Suprapubic skin (tissue), 3 donors: ENCODE measurements around the gene SFRP5.

Experiments
- POLR2AphosphoS5 ChIP-seq, 3 donors: sonication (generic); formaldehyde crosslinking; IDR thresholded peaks; one replicate each; pipeline ENCODE4 v1.6.1; 2017; ENCODE audit warnings: antibody characterized with exemption in 3 of 3
- TF ChIP-seq, protein P1 (sequence below), 2 donors: fragments of 200-600 bp in 1 of 2; fragments of 450-650 bp in 1 of 2; sonication (generic) in 1 of 2; IDR thresholded peaks; one replicate each; pipeline ENCODE4 v1.5.1; 2016 to 2019; ENCODE audit warnings: antibody characterized with exemption in 2 of 2, mild to moderate bottlenecking in 1 of 2, moderate library complexity in 1 of 2

DNA sequence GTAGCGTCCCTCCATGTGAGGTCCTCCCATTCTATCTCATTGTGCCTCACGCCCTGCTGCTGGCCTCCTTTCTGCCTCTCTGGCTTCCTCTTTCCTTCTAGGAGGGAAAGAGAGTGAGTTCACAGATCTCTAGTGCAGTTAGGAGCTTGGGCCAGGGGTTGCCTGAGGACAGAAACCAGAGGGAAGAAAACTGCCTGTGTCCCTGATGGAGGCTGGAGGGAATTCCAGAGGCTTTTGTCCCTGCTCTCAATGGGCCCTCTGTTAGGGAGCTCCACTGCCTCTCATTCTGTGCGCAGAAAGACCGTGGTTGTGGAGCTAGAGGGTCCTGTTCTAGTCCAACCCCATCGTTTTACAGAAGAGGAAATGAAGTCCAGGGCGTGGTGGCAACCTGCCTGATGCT, 53.6 kb downstream of the SFRP5 start:
- no peak for TF ChIP-seq POLR2AphosphoS5 (IDR thresholded peaks at IDR 0.05)
- TF ChIP-seq, protein P1, sequence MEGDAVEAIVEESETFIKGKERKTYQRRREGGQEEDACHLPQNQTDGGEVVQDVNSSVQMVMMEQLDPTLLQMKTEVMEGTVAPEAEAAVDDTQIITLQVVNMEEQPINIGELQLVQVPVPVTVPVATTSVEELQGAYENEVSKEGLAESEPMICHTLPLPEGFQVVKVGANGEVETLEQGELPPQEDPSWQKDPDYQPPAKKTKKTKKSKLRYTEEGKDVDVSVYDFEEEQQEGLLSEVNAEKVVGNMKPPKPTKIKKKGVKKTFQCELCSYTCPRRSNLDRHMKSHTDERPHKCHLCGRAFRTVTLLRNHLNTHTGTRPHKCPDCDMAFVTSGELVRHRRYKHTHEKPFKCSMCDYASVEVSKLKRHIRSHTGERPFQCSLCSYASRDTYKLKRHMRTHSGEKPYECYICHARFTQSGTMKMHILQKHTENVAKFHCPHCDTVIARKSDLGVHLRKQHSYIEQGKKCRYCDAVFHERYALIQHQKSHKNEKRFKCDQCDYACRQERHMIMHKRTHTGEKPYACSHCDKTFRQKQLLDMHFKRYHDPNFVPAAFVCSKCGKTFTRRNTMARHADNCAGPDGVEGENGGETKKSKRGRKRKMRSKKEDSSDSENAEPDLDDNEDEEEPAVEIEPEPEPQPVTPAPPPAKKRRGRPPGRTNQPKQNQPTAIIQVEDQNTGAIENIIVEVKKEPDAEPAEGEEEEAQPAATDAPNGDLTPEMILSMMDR (IDR thresholded peaks at IDR 0.05) = no peak
